Stomach smooth muscle (tissue), 2 donors: ENCODE measurements around the gene METRN.

Experiments used
- H3K27ac ChIP-seq: one replicate; pipeline ENCODE4 v1.7.0; 2013; ENCODE audit warnings: mild to moderate bottlenecking, low read length, inconsistent platforms
- H3K27me3 ChIP-seq, 2 donors: one replicate each; pipeline ENCODE4 v1.7.0; 2013; ENCODE audit warnings: low read length in 2 of 2; ENCODE audit not compliant: insufficient read depth in 2 of 2, control insufficient read depth in 1 of 2
- H3K36me3 ChIP-seq, 2 donors: one replicate each; pipeline ENCODE4 v1.7.0; 2013; ENCODE audit warnings: low read length in 2 of 2; ENCODE audit not compliant: control insufficient read depth in 2 of 2, insufficient read depth in 2 of 2
- H3K4me1 ChIP-seq: one replicate; pipeline ENCODE4 v1.7.0; 2013; ENCODE audit warnings: low read length; ENCODE audit not compliant: control insufficient read depth, insufficient read depth
- H3K4me3 ChIP-seq, 2 donors: one replicate each; pipeline ENCODE4 v1.7.0; 2013; ENCODE audit warnings: low read length in 2 of 2
- H3K9ac ChIP-seq, 2 donors: one replicate each; pipeline ENCODE4 v1.7.0; 2013; ENCODE audit warnings: low read length in 2 of 2, mild to moderate bottlenecking in 1 of 2
- H3K9me3 ChIP-seq, 2 donors: one replicate each; pipeline ENCODE4 v1.7.0; 2013; ENCODE audit warnings: low read length in 2 of 2; ENCODE audit not compliant: control insufficient read depth in 2 of 2
- donor health status: healthy.
- donor health status: Pancreatic carcinoma.

METRN gene

GRCh38 chr16:766008-766819, 51.3 kb downstream of the METRN start:
- no peaks in the 10 kb centered on the region for H3K4me1 ChIP-seq
- H3K27me3 ChIP-seq, result peaks cover 7 to 13% of the 10 kb centered on the region in 2 donors
- no peak overlapping the region for H3K9ac ChIP-seq
- H3K36me3 ChIP-seq, result no peaks in the 10 kb centered on the region
- no peaks in the 10 kb centered on the region for H3K9me3 ChIP-seq
- no peak overlapping the region for H3K4me3 ChIP-seq
- no peak overlapping the region for H3K27ac ChIP-seq

DNA sequence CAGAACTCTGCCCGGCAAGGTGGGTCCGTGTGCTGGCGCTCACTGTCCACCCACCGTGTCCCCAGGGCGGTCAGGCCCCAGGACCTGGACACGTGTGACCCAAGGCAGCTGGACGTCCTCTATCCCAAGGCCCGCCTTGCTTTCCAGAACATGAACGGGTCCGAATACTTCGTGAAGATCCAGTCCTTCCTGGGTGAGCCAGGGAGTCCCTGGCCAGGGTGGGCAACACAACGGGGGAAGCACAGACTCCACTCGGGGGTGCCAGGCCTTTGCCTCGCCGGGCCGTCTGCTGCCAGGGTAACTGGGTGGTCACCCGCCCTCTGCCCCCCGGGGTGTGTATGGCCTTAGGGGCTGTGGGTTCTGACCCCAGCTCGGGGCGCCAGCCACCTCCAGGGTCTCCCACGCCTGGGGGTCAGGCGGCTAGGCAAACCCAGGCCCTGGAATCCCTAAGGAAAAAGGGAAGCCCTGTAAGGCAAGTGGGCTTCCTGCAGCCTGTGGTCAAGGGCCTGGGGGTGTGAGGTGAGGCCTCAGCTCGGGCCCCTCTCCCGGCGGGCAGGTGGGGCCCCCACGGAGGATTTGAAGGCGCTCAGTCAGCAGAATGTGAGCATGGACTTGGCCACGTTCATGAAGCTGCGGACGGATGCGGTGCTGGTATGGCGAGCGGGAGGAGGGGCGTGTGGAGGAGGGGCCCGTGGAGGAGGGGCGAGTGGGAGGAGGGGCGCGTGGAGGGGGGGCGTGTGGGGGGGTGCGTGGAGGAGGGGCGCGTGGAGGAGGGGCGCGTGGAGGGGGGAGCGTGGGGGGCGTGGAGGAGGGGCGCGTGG, 52.1 kb downstream of the METRN start:
- Histone ChIP-seq H3K4me3 (no peak overlapping the region), H3K36me3 (no peaks in the 10 kb centered on the region), H3K9ac (no peak overlapping the region), H3K27me3 (peaks cover 7 to 13% of the 10 kb centered on the region in 2 donors), H3K27ac (no peak overlapping the region), H3K4me1 (no peaks in the 10 kb centered on the region), H3K9me3 (no peaks in the 10 kb centered on the region)

GRCh38 chr16:767743-768235, 52.9 kb downstream of the METRN start:
- Histone ChIP-seq H3K4me3 (no peak overlapping the region), H3K27ac (no peak overlapping the region), H3K4me1 (no peaks in the 10 kb centered on the region), H3K9ac (no peak overlapping the region), H3K27me3 (peaks cover 7 to 13% of the 10 kb centered on the region in 2 donors), H3K36me3 (no peaks in the 10 kb centered on the region), H3K9me3 (no peaks in the 10 kb centered on the region)

GRCh38 chr16:768428-768827, 53.5 kb downstream of the METRN start:
- Histone ChIP-seq H3K27me3 (peaks cover 7 to 13% of the 10 kb centered on the region in 2 donors), H3K4me3 (no peak overlapping the region), H3K9me3 (no peaks in the 10 kb centered on the region), H3K4me1 (no peaks in the 10 kb centered on the region), H3K27ac (no peak overlapping the region), H3K9ac (no peak overlapping the region), H3K36me3 (no peaks in the 10 kb centered on the region)
